ENCODE measurements around the gene NKX3-2.

The NKX3-2 gene

GRCh38 chr4:13531625-13531998 is 12.7 kb downstream of the NKX3-2 start:
- no peak for DNase-seq (ENCODE audit: low read depth in 2 of 2)

- DNase-seq (ENCODE audit: low read depth in 2 of 2): no peak
Measured at GRCh38 chr4:13530823-13531624, 13.3 kb downstream of the NKX3-2 start.

GRCh38 chr4:13529128-13529919 is 15.0 kb downstream of the NKX3-2 start:
- DNase-seq (ENCODE audit: low read depth in 2 of 2): no peak

- no peak for DNase-seq (ENCODE audit: low read depth in 2 of 2)
Measured at GRCh38 chr4:13528821-13529127, 15.5 kb downstream of the NKX3-2 start.

GRCh38 chr4:13527981-13528820 is 16.1 kb downstream of the NKX3-2 start:
- DNase-seq (ENCODE audit: low read depth in 2 of 2): no peak

GRCh38 chr4:13527192-13527980 is 16.9 kb downstream of the NKX3-2 start:
- DNase-seq (ENCODE audit: low read depth in 2 of 2): no peak

- no peak for DNase-seq (ENCODE audit: low read depth in 2 of 2)
Measured at GRCh38 chr4:13526658-13527057, 17.6 kb downstream of the NKX3-2 start.

- no peak for DNase-seq (ENCODE audit: low read depth in 2 of 2)
Measured at GRCh38 chr4:13525606-13526281, 18.6 kb downstream of the NKX3-2 start.

GRCh38 chr4:13524504-13525243 is 19.6 kb downstream of the NKX3-2 start:
- no peak for DNase-seq (ENCODE audit: low read depth in 2 of 2)

- no peak for DNase-seq (ENCODE audit: low read depth in 2 of 2)
Measured at GRCh38 chr4:13523591-13524503, 20.5 kb downstream of the NKX3-2 start.

GRCh38 chr4:13523105-13523477 is 21.2 kb downstream of the NKX3-2 start:
- no peak for DNase-seq (ENCODE audit: low read depth in 2 of 2)

- DNase-seq (ENCODE audit: low read depth in 2 of 2): no peak
Measured at GRCh38 chr4:13522282-13523104, 21.8 kb downstream of the NKX3-2 start.

- no peak for DNase-seq (ENCODE audit: low read depth in 2 of 2)
Measured at GRCh38 chr4:13521047-13521446, 23.3 kb downstream of the NKX3-2 start.

GRCh38 chr4:13516315-13516860 is 27.9 kb downstream of the NKX3-2 start:
- no peak for DNase-seq (ENCODE audit: low read depth in 2 of 2)

GRCh38 chr4:13515268-13515667 is 29.0 kb downstream of the NKX3-2 start:
- no peak for DNase-seq (ENCODE audit: low read depth in 2 of 2)

- no peak for DNase-seq (ENCODE audit: low read depth in 2 of 2)
Measured at GRCh38 chr4:13514722-13515121, 29.6 kb downstream of the NKX3-2 start.

- DNase-seq (ENCODE audit: low read depth in 2 of 2): no peak
Measured at GRCh38 chr4:13511101-13511500, 33.2 kb downstream of the NKX3-2 start.

GRCh38 chr4:13509442-13509841 is 34.9 kb downstream of the NKX3-2 start:
- DNase-seq (ENCODE audit: low read depth in 2 of 2): no peak
